RWPE2 (cell line): ENCODE results near the gene IRF2BP2.

Experiments used
- ATAC-seq: fragments of 200-7000 bp; cut with Tn5 transposase; 3 replicates; pipeline ENCODE4 v1.9.1; 2021; ENCODE audit warnings: low read depth
- DNase-seq: peaks from one replicate; pipeline ENCODE4 v3.0.0-alpha.2; 2020; ENCODE audit warnings: low spot score
- H3K27ac ChIP-seq: fragments of 450-650 bp; 2 replicates; pipeline ENCODE4 v1.5.1; 2017; ENCODE audit warnings: mild to moderate bottlenecking; ENCODE audit not compliant: poor library complexity, severe bottlenecking
- H3K27me3 ChIP-seq: fragments of 250-450 bp; sonication (Bioruptor Pico); 2 replicates; pipeline ENCODE4 v1.5.1; 2021; ENCODE audit warnings: mild to moderate bottlenecking, moderate library complexity; ENCODE audit not compliant: insufficient read depth, poor library complexity, severe bottlenecking
- H3K36me3 ChIP-seq: fragments of 250-450 bp; sonication (Bioruptor Pico); 2 replicates; pipeline ENCODE4 v1.5.1; 2020; ENCODE audit warnings: low read depth, mild to moderate bottlenecking, moderate library complexity
- H3K4me1 ChIP-seq: fragments of 250-450 bp; sonication (Bioruptor Pico); 2 replicates; pipeline ENCODE4 v1.5.1; 2021; ENCODE audit warnings: mild to moderate bottlenecking, moderate library complexity; ENCODE audit not compliant: insufficient read depth, poor library complexity, severe bottlenecking
- H3K4me3 ChIP-seq: fragments of 250-450 bp; sonication (Bioruptor Pico); 2 replicates; pipeline ENCODE4 v1.5.1; 2021; ENCODE audit warnings: mild to moderate bottlenecking, moderate library complexity; ENCODE audit not compliant: severe bottlenecking
- H3K9me3 ChIP-seq: fragments of 250-450 bp; sonication (Bioruptor Pico); 2 replicates; pipeline ENCODE4 v1.5.1; 2021; ENCODE audit warnings: mild to moderate bottlenecking, moderate library complexity; ENCODE audit not compliant: severe bottlenecking
- TF ChIP-seq, protein P1 (sequence below): fragments of 450-650 bp; IDR thresholded peaks from one replicate; pipeline ENCODE4 v1.5.1; 2017; ENCODE audit warnings: mild to moderate bottlenecking, moderate library complexity; ENCODE audit not compliant: poor library complexity, severe bottlenecking

The IRF2BP2 gene

DNA sequence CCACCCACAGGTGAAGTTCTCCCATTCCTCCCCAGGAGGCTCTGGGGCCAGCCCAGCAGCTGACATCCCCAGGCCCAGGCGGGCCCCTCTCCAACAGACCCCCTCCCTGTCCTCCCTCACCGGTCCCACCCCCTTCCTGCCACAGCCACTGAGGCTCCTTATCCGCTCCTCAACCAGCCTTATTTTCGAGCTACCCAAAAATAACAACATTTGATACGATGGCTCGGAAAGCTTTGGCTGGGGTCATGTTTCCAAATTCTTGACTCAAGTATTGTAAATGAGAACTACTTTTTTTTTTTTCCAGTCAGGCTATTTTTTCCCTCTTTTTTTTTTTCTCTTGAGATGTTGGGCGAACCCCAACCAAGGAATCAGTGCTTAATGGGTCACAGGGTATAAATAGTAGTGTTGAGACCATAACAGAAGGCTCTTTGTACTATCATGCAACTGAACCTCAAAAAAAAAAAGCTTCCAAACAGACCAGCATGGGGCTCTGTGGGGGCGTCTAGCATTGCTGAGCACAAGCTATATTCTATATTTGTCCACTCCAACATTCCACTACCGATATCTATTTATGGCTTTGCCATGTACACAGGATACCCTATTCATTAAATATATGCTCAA is 27.2 kb downstream of the IRF2BP2 start:
- Histone ChIP-seq H3K9me3 (no peaks in the 10 kb centered on the region), H3K4me3 (no peak overlapping the region), H3K36me3 (no peaks in the 10 kb centered on the region), H3K27me3 (no peaks in the 10 kb centered on the region), H3K27ac (no peak overlapping the region), H3K4me1 (no peaks in the 10 kb centered on the region)
- no peak for DNase-seq
- ATAC-seq = no peak
- TF ChIP-seq, protein P1, sequence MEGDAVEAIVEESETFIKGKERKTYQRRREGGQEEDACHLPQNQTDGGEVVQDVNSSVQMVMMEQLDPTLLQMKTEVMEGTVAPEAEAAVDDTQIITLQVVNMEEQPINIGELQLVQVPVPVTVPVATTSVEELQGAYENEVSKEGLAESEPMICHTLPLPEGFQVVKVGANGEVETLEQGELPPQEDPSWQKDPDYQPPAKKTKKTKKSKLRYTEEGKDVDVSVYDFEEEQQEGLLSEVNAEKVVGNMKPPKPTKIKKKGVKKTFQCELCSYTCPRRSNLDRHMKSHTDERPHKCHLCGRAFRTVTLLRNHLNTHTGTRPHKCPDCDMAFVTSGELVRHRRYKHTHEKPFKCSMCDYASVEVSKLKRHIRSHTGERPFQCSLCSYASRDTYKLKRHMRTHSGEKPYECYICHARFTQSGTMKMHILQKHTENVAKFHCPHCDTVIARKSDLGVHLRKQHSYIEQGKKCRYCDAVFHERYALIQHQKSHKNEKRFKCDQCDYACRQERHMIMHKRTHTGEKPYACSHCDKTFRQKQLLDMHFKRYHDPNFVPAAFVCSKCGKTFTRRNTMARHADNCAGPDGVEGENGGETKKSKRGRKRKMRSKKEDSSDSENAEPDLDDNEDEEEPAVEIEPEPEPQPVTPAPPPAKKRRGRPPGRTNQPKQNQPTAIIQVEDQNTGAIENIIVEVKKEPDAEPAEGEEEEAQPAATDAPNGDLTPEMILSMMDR = no peak

DNA sequence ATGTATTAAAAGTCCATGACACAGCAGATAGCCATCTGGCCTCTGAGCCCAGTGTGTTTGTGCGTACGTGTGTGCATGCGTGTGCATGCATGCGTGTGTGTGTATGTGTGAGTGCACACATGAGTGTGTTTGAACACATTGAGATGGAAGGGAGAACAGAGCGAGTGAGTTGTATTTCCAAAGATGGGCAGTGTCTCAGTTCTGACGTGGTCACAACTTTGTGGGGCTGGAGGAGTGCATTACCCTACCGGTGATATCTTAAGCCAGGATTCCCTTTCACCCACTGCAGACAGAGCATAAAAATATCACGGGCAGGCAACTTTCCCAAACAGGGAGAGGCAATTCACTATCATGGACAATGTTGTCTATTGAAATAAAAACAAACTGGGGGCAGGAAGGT is 27.8 kb downstream of the IRF2BP2 start:
- Histone ChIP-seq H3K27ac (no peak overlapping the region), H3K4me3 (no peak overlapping the region), H3K9me3 (no peaks in the 10 kb centered on the region), H3K27me3 (no peaks in the 10 kb centered on the region), H3K36me3 (no peaks in the 10 kb centered on the region), H3K4me1 (no peaks in the 10 kb centered on the region)
- no peak for ATAC-seq
- TF ChIP-seq, protein P1 = no peak
- no peak for DNase-seq

DNA sequence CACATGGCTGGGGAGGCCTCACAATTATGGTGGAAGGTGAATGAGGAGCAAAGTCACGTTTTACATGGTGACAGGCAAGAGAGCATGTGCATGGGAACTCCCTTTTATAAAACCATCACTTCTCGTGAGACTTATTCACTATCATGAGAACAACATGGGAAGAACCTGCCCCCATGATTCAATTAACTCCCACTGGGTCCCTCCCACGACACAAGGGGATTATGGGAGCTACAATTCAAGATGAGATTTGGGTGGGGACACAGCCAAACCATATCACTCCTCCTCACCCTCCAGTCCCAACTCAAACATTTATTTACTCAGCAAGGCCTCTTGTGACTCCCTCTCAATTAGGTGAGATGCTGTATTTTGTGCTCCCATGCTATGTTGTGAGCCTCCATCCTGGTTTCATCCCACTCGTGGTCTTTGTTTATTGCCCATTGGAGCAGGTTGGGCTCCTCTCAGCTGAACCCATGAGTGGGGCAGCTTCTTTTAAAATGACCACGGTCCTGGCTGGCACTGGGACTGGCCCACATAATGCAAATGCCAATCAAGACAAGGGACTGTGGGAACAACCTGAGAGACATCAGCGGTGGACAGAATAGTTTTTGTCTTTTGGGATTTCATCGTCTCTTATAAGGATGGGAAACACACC is 28.8 kb downstream of the IRF2BP2 start:
- TF ChIP-seq, protein P1 = no peak
- ATAC-seq = no peak
- no peak overlapping the region for H3K4me3 ChIP-seq

DNA sequence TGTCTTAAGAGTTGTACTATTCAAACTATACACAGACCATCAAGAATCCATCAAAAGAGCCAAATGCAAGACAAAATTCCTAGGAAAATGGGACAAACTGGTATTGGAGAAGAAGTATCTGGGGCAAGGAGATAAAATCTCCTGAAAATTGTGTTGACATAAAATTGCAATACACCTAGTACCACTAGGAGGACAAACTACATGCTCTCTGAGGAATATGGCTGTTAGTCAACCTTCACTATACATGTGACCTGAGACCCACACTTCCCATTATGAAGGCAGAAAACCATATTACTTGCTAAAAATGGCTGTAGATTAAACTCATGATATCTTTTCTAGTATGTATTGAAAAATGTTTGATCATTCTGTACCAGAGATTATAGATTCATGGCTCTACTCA is 30.0 kb downstream of the IRF2BP2 start:
- no peak for ATAC-seq
- H3K27me3 ChIP-seq = no peaks in the 10 kb centered on the region

More for the DNA sequence above, 28.8 kb downstream of the IRF2BP2 start:
- Histone ChIP-seq H3K36me3 (no peaks in the 10 kb centered on the region), H3K27me3 (no peaks in the 10 kb centered on the region), H3K4me1 (no peaks in the 10 kb centered on the region), H3K27ac (no peak overlapping the region), H3K9me3 (no peaks in the 10 kb centered on the region)
- DNase-seq = no peak

More for the DNA sequence above, 30.0 kb downstream of the IRF2BP2 start:
- H3K4me1 ChIP-seq = no peaks in the 10 kb centered on the region
- no peak for DNase-seq
- H3K27ac ChIP-seq = no peak overlapping the region
- TF ChIP-seq, protein P1 = peak; percentile 8
- H3K36me3 ChIP-seq = no peaks in the 10 kb centered on the region
- H3K9me3 ChIP-seq = no peaks in the 10 kb centered on the region
- H3K4me3 ChIP-seq = no peak overlapping the region
